Stomach (tissue), 4 donors: Measurements from ENCODE around the gene C2orf68.
A peak's percentile ranks its signal among the peaks of the same experiment; 100 is the strongest.

ENCODE experiments used
- CTCF ChIP-seq, 7 experiments: fragments of 450-650 bp in 4 of 7; fragments of 200-600 bp in 3 of 7; sonication (generic) in 3 of 7; IDR thresholded peaks; one replicate each; pipeline ENCODE4 v1.5.1; 2016 to 2019; ENCODE audit warnings: antibody characterized with exemption in 7 of 7, control low read depth in 2 of 7, mild to moderate bottlenecking in 1 of 7
- POLR2A ChIP-seq, 4 donors: fragments of 450-650 bp; IDR thresholded peaks; one replicate each; pipeline ENCODE4 v1.6.1; 2016; ENCODE audit warnings: antibody characterized with exemption in 4 of 4, control low read depth in 2 of 4, mild to moderate bottlenecking in 1 of 4, moderate library complexity in 1 of 4
- POLR2AphosphoS5 ChIP-seq, 3 donors: sonication (generic); formaldehyde crosslinking; IDR thresholded peaks; one replicate each; pipeline ENCODE4 v1.6.1; 2016; ENCODE audit warnings: antibody characterized with exemption in 3 of 3

GRCh38 chr2:85578243-85579180, 33.4 kb downstream of the C2orf68 start:
- TF ChIP-seq CTCF (IDR thresholded peaks at IDR 0.05) (no peak), POLR2A (IDR thresholded peaks at IDR 0.05) (no peak), POLR2AphosphoS5 (IDR thresholded peaks at IDR 0.05) (peak in 1 of 3 donors; percentile 13)
